Activated T-cell treated with anti-CD3 and anti-CD28 coated beads, Interleukin-2, amount 50 U/mL, for 24 hours (primary cell): ENCODE data around the gene ALDH3A1.

Experiments used
- DNase-seq: peaks from one replicate; pipeline ENCODE4 v3.0.0-alpha.2; 2020
- H3K27ac Mint-ChIP-seq: 2 replicates; pipeline ENCODE4 v1.8.0; 2020; ENCODE audit warnings: mild to moderate bottlenecking, mixed read lengths
- H3K27me3 Mint-ChIP-seq: 2 replicates; pipeline ENCODE4 v1.8.0; 2020; ENCODE audit warnings: mixed read lengths
- H3K36me3 Mint-ChIP-seq: 2 replicates; pipeline ENCODE4 v1.8.0; 2020; ENCODE audit warnings: low read depth, mixed read lengths
- H3K4me1 Mint-ChIP-seq: 2 replicates; pipeline ENCODE4 v1.8.0; 2020; ENCODE audit warnings: low read depth, mixed read lengths
- H3K4me3 Mint-ChIP-seq: 2 replicates; pipeline ENCODE4 v1.8.0; 2020; ENCODE audit warnings: mild to moderate bottlenecking, moderate library complexity, mixed read lengths
- H3K9me3 Mint-ChIP-seq: 2 replicates; pipeline ENCODE4 v1.8.0; 2020; ENCODE audit warnings: mixed read lengths

Gene ALDH3A1

DNA sequence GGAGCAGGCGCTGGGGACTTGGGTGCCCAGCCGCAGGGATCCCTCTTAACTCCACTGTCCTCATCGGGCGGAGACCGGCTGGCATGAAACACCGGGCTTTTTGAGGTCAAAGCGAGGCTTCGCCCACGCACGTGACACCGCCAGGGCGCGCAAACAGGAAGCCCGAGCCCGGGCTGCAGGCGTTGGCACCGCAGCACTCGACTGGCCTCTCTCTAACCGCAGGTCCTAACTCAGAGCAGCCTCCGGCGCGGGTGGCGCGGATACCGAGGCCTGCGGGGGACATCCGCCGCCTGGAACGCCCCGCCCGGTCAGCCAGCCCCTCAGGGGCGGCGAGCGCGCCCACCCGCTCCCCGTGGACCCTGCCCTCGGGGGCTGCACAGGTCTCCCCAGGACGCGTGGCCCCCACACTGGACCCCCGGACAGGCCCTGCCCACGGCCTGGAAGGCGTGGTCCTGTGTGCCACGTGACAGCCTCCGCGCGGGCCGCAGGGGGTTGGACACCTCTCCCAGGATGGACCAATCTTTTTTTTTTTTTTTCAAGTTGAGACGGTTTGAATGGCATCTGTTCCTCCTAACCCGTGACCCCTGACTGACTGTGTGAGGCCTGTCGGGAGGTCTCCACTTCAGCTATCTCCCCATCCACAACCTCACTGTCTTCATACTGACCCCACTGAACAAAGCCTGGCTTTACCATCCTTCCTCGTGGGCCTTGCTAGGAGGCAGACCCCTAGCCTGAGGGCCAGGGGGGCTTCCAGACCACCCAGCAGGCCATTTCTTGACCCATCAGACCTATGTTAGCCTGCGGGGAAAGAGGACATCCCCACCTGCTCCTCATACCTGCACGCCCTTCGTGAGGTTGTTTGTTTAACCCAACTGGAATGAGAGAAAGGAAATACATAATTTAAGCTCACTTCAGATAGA, 23.3 kb downstream of the ALDH3A1 start:
- peaks cover 21% of the 10 kb centered on the region for H3K4me1 Mint-ChIP-seq
- H3K9me3 Mint-ChIP-seq = no peaks in the 10 kb centered on the region
- peak overlapping the region; percentile 38 for H3K4me3 Mint-ChIP-seq
- peak; percentile 73 for DNase-seq
- no peaks in the 10 kb centered on the region for H3K36me3 Mint-ChIP-seq
- peak overlapping the region; percentile 65 for H3K27ac Mint-ChIP-seq
- no peaks in the 10 kb centered on the region for H3K27me3 Mint-ChIP-seq

DNA sequence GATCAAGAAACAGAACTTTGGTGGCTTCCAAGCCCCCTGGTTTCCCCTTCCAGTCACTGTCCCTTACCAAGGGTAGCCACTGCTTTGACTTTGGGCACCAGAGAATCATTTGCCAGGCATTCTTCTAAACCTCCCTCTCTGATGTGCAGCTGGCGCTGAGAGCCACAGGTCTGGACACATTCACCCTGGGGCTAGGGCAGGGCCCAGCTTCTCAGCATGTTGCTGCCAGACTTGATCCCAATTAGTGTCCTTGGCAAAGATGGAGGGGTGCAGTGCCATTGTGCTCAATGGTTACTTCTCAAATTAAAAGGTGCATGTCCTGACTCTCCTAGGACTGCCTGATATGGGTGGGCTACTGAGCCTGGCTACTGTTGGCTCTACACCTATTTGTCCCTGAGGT, 24.1 kb downstream of the ALDH3A1 start:
- Mint-ChIP-seq H3K4me3 (no peak overlapping the region), H3K27ac (peak overlapping the region; percentile 18), H3K27me3 (no peaks in the 10 kb centered on the region), H3K36me3 (no peaks in the 10 kb centered on the region), H3K9me3 (no peaks in the 10 kb centered on the region), H3K4me1 (peaks cover 21% of the 10 kb centered on the region)
- no peak for DNase-seq

DNA sequence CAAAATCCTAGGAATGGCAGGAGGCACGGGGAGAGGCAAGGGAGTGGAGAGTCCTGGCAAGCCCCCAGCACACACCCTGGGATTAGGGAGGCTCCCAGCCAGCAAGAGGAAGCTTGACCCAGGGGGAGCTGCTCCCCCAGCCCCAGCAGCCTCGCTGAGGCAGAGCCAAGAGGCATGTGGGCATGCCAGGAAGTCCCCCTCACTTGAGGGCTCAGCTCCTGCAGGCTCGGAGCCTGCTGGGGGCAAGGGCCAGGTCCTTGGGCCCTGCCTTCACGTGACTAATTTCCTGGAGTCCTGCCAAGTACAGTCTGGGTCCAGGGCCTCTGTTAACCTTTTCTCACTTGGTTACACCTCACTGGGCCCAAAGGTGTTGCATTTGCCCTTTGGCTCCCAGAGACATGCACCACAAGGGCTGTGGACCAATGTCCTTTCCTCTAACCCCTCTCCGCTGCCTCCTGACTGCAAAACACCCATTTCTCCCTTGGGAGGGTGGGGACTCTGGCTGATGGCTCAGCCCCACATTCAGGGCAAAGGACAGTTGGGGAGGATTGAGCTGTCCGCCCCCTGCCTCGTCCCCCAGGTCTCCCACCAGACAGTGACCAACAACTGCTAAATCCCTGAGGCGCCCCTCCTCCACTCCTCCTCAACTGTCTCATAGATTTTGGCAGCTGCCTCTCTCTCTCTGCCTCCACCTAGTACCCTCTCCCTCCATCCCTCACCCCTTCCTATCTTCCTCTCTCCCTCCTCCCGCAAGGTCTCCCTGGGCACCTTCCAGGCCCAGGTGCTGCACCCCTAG, 27.3 kb downstream of the ALDH3A1 start:
- Mint-ChIP-seq H3K27ac (no peak overlapping the region), H3K9me3 (no peaks in the 10 kb centered on the region), H3K4me1 (peaks cover 18% of the 10 kb centered on the region), H3K36me3 (no peaks in the 10 kb centered on the region), H3K4me3 (no peak overlapping the region), H3K27me3 (no peaks in the 10 kb centered on the region)
- no peak for DNase-seq

DNA sequence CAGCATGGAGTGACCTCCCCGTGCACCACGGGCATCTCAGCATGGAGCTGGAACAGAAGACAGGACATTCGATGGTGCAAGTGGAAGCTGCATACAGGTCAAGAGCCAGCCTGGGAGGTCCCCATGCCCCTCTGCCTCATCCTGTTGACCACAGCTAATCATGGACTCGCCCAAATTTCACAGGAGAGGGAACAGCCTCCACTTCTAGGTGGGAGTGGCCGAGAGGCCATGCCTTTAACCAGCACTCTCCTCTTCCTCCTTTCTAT, 28.0 kb downstream of the ALDH3A1 start:
- no peak overlapping the region for H3K4me3 Mint-ChIP-seq
- H3K4me1 Mint-ChIP-seq = peaks cover 12% of the 10 kb centered on the region
- H3K36me3 Mint-ChIP-seq = no peaks in the 10 kb centered on the region
- H3K27me3 Mint-ChIP-seq = no peaks in the 10 kb centered on the region
- no peak for DNase-seq
- no peak overlapping the region for H3K27ac Mint-ChIP-seq
- H3K9me3 Mint-ChIP-seq = no peaks in the 10 kb centered on the region

DNA sequence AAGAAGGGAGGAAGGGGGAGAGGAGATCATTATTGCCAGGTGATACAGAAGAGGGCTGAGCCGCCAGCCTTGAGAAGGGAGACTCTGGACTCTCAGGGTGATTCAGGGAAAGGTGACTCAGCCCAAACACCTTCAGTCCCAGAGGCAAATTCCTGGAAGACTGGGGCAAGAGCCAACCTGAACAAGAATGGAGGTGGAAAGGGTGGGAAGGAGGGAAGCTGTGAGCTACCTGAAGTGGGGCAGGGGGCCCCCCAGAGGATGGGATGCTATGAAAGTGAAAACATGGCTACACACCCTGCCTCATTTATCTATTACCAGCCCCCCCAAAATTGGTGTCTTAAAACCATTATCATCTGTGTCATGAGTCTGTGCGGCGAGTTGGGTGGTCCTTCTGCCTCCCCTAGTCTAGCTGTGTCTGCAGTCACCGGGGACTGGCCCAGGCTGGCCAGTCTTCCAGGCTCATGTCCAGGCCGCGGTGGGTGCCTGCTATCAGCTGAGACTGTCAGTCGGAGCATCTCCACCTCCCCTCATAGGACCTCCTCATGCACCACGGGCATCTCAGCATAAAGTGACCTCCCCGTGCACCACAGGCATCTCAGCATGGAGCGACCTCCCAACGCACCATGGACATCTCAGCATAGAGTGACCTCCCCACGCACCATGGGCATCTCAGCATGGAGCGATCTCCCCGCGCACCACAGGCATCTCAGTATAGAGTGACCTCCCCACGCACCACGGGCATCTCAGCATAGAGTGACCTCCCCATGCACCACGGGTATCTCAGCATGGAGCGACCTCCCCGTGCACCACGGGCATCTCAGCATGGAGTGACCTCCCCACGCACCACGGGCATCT, 28.5 kb downstream of the ALDH3A1 start:
- no peak overlapping the region for H3K4me3 Mint-ChIP-seq
- no peak for DNase-seq
- H3K4me1 Mint-ChIP-seq = peaks cover 8% of the 10 kb centered on the region
- H3K27me3 Mint-ChIP-seq = no peaks in the 10 kb centered on the region
- H3K9me3 Mint-ChIP-seq = no peaks in the 10 kb centered on the region
- H3K36me3 Mint-ChIP-seq = no peaks in the 10 kb centered on the region
- no peak overlapping the region for H3K27ac Mint-ChIP-seq

DNA sequence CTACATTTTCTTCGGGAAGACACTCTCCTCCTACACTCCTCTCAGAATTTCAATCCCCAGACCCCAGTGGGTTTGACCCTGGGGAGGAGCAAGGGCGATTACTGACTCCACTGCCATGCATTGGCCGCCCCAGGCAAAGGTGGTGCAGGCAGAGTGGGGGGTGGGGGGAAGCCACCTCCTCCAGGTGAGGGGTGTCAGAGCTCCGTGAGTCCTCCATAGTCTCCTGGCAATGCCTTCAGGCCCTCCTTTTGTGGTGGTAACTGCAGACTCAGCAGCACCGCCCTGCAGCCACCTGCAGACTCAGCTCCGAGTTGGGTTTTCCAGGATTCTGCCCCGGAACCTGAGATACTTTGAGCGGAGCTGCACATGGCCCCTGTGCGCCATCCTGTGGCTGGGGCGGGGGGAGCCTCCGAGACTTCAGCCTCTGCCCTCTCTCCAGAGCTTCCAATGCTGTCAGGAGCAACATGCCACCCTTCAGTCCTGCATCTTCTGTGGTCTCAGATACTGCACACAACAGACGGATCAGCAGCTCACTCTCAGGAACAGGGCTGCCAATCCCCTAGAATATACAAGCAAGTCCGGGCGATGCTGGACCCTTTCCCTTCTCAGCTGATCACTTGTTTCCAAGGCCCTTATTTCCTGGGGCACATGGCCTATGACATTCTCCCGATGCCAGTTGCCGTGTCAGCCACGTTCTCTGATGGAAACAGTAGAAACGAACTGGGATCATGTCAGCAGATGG, 29.3 kb downstream of the ALDH3A1 start:
- no peak overlapping the region for H3K27ac Mint-ChIP-seq
- no peaks in the 10 kb centered on the region for H3K9me3 Mint-ChIP-seq
- no peaks in the 10 kb centered on the region for H3K27me3 Mint-ChIP-seq
- no peak overlapping the region for H3K4me3 Mint-ChIP-seq
- no peaks in the 10 kb centered on the region for H3K36me3 Mint-ChIP-seq
- H3K4me1 Mint-ChIP-seq = peaks cover 1% of the 10 kb centered on the region
- no peak for DNase-seq

DNA sequence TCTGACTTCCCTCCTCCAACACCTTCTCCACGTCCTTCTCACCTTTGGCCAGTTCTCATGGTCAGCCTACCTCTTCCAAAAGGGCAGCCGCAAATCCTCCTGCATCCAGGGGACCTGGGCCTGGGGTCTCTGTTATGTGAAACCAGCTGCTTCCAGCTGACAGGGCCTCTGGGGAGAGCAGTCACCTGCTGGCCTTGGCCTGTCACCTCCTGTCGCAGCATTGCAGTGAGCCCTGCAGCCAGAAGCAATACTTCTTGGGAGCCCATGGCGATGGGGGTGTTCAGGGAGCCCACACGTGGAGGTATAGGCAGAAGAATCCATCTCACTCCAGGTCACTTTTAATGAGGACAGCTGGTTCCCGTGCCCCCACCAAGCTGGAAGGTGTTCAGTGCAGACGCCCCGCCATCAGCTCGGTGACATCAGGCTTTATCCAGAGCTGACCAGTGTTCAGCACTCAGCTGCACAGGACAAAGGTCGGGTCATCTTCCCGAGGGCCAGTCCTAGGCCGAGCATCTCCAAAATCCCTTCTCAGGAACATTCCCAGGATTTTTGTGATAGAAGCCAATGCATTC, 30.0 kb downstream of the ALDH3A1 start:
- Mint-ChIP-seq H3K9me3 (no peaks in the 10 kb centered on the region), H3K27me3 (no peaks in the 10 kb centered on the region), H3K4me3 (no peak overlapping the region), H3K27ac (no peak overlapping the region), H3K36me3 (no peaks in the 10 kb centered on the region), H3K4me1 (no peaks in the 10 kb centered on the region)
- no peak for DNase-seq

DNA sequence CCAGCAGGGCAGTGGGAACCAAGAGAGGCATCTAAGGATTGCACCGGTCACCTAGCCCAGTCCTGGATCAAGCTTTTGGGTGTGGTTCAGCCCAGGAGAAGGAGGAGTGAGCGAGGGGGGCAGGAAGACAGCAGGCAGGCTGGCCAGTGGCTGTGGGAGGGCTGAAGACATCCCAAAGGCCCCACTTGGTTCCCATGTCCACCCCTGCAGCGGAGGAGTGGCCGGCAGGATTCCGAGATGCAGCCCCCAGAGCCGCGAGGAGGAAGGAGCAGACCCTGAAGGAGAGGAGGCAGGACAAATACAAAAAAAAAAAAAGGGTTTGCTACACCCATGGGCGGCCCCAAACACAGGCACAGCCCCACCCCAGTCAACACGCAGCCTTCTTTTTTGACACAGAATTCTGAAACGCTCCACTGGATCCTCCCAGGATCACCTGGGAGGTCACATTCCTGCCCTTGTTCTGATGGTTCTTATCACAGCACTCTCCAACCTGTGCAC, 30.6 kb downstream of the ALDH3A1 start:
- H3K27ac Mint-ChIP-seq = no peak overlapping the region
- H3K27me3 Mint-ChIP-seq = no peaks in the 10 kb centered on the region
- no peaks in the 10 kb centered on the region for H3K36me3 Mint-ChIP-seq
- H3K4me1 Mint-ChIP-seq = no peaks in the 10 kb centered on the region
- H3K4me3 Mint-ChIP-seq = no peak overlapping the region
- DNase-seq = no peak
- H3K9me3 Mint-ChIP-seq = no peaks in the 10 kb centered on the region

DNA sequence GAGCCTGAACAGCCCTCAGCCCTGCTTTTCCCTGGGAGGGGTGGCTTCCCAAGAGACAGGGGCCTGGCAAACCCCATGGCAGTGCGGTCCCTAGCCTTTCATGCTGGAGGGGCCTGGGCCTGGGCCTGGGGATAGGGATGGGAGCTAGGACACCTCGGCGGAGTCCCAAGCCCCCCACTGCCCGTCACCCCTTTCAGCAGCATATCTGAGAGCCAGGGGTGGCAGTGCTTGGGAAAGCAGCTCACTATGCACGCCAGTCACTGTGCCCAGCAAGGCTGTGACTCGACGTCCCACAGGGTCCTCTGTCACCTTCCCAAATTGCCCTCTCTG, 31.1 kb downstream of the ALDH3A1 start:
- no peaks in the 10 kb centered on the region for H3K27me3 Mint-ChIP-seq
- no peak for DNase-seq
- no peaks in the 10 kb centered on the region for H3K4me1 Mint-ChIP-seq
- no peaks in the 10 kb centered on the region for H3K36me3 Mint-ChIP-seq
- H3K9me3 Mint-ChIP-seq = no peaks in the 10 kb centered on the region
- H3K27ac Mint-ChIP-seq = no peak overlapping the region
- no peak overlapping the region for H3K4me3 Mint-ChIP-seq

DNA sequence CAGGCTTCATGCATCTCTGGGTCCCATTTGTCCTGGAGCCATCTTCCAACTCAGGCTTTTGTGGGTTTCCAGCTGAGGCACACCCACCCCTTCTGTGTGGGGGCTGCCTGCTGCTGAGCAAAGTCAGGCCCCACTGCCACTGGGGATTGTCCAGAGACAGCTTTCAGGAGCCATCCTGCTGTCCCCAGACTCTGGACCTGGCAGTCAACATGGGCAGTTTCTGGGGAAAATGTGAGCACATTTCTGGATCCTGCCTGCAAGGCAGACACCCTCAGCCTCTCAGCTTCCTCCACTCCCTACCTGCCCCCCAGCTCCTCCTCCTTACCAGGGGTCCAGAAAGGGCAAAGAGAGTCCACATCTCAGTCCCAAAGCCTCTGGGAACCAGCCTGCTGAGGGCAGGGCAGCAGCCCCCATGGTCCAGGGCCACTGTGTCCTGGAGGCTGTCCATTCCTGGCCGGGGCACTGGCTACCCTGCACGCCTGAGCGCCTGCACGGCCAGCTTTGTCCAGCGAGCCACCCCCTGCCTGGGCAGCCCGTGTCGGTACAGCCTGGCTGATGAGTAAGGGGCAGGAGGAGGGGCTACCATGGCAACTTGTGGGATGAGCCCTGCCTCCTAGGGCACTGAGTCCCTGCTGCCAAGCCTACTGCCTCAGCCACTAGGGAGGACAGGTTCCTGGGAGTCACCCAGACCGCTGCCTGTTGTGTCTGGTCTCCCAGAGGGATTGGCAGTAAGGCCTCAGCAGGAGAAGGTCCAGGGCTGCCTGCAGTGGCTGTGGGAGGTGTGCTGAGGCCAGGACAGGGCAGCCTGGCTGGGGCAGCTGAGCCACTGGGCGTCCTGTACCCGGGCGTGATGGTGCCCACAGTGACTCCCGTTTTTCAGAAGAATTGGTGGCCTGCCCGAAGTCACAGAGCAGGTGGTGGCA, 31.7 kb downstream of the ALDH3A1 start, which contains the start of gene SLC47A2:
Gene SLC47A2 (minus strand): TSS at position 477 of the 923 bp plus-strand sequence. CDS start 29 bp downstream, at position 448.
- Mint-ChIP-seq H3K4me3 (no peak within 1 kb of the TSS), H3K27ac (no peak within 1 kb of the TSS), H3K36me3 (no peaks in the 10 kb centered on the region), H3K9me3 (no peaks in the 10 kb centered on the region), H3K4me1 (no peaks in the 10 kb centered on the region), H3K27me3 (no peaks in the 10 kb centered on the region)
- no peak for DNase-seq

DNA sequence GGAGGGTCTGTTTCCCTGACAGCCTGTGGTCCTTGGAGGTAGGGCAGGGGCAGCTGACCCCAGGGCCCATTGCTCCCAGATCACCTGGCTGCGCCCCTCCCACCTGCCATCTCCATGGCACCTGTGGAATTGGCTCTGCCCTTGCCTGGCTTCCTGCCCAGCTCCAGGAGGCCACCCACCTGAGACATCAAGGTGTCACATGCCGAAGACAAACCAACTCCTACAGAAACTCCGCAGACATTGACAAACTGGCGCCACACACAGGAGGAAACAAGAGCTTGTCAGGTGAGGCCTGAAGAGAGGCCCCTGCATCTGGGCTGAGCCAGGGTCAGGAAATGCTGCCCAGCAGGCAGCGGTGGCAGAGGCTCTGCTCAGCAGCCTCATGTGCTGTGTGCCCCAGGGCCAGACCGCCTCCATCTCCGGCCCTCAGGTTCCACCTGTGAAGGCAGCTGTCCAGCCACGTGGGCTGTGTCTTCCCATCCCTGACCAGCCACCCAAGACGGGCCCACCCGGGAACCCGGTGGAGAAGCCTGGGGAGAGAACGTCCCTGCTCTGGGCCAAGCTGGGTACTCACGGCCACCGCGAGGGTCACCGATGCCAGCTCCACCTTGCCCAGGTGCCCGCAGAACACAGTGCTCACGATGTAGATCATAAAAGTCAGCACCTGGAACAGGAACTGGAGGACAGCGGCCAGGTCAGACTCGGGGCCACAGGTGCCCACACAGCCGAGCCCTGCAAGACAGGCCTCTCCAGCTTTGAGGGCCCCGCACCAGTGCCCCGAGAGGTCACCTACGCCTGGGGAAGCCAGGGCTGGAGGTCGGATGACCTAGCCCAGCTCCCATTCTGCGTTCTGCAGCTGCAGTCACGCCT, 33.3 kb downstream of the ALDH3A1 start:
- DNase-seq = peak; percentile 14

DNA sequence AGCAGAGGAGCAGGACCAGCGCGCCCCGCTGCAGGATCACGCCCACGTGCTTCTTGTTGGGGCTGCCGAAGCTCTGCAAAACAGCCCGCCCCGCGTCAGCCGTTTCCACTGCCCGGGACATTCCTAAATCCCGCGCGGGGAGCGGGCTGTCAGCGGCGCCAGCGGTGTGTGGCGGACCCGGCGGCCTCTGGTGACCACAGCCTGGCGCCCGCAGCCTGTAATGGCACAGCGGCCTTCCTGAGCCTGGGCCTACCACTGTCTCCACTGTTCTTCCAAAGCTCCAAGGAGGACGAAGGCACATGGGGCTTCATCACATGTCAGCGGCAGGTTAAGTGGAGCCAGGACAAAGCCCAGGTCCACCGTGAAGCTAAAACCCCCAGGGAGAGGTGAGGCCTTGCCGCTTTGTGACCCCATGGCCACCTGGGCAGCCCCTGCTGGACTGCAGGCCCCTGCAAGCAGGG, 34.2 kb downstream of the ALDH3A1 start:
- DNase-seq = no peak
- Mint-ChIP-seq H3K4me1 (no peaks in the 10 kb centered on the region), H3K36me3 (no peaks in the 10 kb centered on the region), H3K4me3 (no peak overlapping the region), H3K9me3 (no peaks in the 10 kb centered on the region), H3K27ac (no peak overlapping the region), H3K27me3 (no peaks in the 10 kb centered on the region)

More for the DNA sequence above, 33.3 kb downstream of the ALDH3A1 start:
- Mint-ChIP-seq H3K36me3 (no peaks in the 10 kb centered on the region), H3K4me3 (no peak overlapping the region), H3K9me3 (no peaks in the 10 kb centered on the region), H3K4me1 (no peaks in the 10 kb centered on the region), H3K27ac (no peak overlapping the region), H3K27me3 (no peaks in the 10 kb centered on the region)
